Measurements from ENCODE around the gene UBASH3A.

- TF ChIP-seq CTCF (IDR thresholded peaks at IDR 0.05) (no peak), EZH2 (IDR thresholded peaks at IDR 0.05) (no peak), EZH2phosphoT487 (IDR thresholded peaks at IDR 0.05) (no peak)
Observed at GRCh38 chr21:42356046-42356445, 47.7 kb upstream of the UBASH3A start.
